ENCODE data around the gene PDE7B. TPM values are rescaled to one million over a fixed set of nuclear protein-coding genes. Genes with fewer than 3 reads are reported as not detected.

Gene PDE7B
- total and polyA plus RNA-seq, 4 donors: 0.75 to 5.2 (median 1.3) TPM

GRCh38 chr6:136181861-136182260 is 330.4 kb downstream of the PDE7B start:
- H3K4me3 ChIP-seq (ENCODE audit: low read depth in 1 of 3, low read length in 3 of 3): no peak overlapping the region

More at GRCh38 chr6:136181861-136182260, 330.4 kb downstream of the PDE7B start:
- no peak overlapping the region for H3K27ac ChIP-seq (ENCODE audit: low read depth in 1 of 2, low read length in 2 of 2)
- peaks cover 0 to 9% (median 5%) of the 10 kb centered on the region in 4 donors for H3K4me1 ChIP-seq (ENCODE audit: control insufficient read depth in 4 of 4, insufficient read depth in 4 of 4, low read length in 3 of 4)
- H3K9ac ChIP-seq (ENCODE audit: low read depth in 1 of 2, low read length in 2 of 2): no peak overlapping the region
- no peaks in the 10 kb centered on the region for H3K27me3 ChIP-seq (ENCODE audit: control insufficient read depth in 4 of 4, insufficient read depth in 4 of 4, low read length in 3 of 4)
- H3K36me3 ChIP-seq (ENCODE audit: control insufficient read depth in 4 of 4, insufficient read depth in 3 of 4, low read depth in 1 of 4, low read length in 3 of 4): no peaks in the 10 kb centered on the region
- no peaks in the 10 kb centered on the region for H3K9me3 ChIP-seq (ENCODE audit: control insufficient read depth in 4 of 4, low read length in 3 of 4)
- WGBS: 81% methylated on average over 1 of the region's 1 CpG
- TF ChIP-seq HNF4G (IDR thresholded peaks at IDR 0.05) (no peak), FOXA1 (IDR thresholded peaks at IDR 0.05) (no peak), TAF1 (conservative IDR thresholded peaks at IDR 0.05) (no peak), ZBTB33 (IDR thresholded peaks at IDR 0.05) (no peak), EGR1 (IDR thresholded peaks at IDR 0.05; ENCODE audit: low read depth in 2 of 2) (no peak), RXRA (IDR thresholded peaks at IDR 0.05) (no peak), MAX (IDR thresholded peaks at IDR 0.05) (no peak), JUND (IDR thresholded peaks at IDR 0.05) (no peak), GABPA (IDR thresholded peaks at IDR 0.05 in 1 of 2, conservative IDR thresholded peaks at IDR 0.05 in 1 of 2) (no peak), RAD21 (IDR thresholded peaks at IDR 0.05) (no peak), FOXA2 (IDR thresholded peaks at IDR 0.05) (no peak), HNF4A (conservative IDR thresholded peaks at IDR 0.05) (no peak), SP1 (IDR thresholded peaks at IDR 0.05) (no peak), YY1 (IDR thresholded peaks at IDR 0.05) (no peak), NR2F2 (IDR thresholded peaks at IDR 0.05) (no peak)
- TF ChIP-seq, protein P1, sequence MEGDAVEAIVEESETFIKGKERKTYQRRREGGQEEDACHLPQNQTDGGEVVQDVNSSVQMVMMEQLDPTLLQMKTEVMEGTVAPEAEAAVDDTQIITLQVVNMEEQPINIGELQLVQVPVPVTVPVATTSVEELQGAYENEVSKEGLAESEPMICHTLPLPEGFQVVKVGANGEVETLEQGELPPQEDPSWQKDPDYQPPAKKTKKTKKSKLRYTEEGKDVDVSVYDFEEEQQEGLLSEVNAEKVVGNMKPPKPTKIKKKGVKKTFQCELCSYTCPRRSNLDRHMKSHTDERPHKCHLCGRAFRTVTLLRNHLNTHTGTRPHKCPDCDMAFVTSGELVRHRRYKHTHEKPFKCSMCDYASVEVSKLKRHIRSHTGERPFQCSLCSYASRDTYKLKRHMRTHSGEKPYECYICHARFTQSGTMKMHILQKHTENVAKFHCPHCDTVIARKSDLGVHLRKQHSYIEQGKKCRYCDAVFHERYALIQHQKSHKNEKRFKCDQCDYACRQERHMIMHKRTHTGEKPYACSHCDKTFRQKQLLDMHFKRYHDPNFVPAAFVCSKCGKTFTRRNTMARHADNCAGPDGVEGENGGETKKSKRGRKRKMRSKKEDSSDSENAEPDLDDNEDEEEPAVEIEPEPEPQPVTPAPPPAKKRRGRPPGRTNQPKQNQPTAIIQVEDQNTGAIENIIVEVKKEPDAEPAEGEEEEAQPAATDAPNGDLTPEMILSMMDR (IDR thresholded peaks at IDR 0.05; ENCODE audit: low read depth, low read length, missing input control): no peak
- TF ChIP-seq, protein P2, sequence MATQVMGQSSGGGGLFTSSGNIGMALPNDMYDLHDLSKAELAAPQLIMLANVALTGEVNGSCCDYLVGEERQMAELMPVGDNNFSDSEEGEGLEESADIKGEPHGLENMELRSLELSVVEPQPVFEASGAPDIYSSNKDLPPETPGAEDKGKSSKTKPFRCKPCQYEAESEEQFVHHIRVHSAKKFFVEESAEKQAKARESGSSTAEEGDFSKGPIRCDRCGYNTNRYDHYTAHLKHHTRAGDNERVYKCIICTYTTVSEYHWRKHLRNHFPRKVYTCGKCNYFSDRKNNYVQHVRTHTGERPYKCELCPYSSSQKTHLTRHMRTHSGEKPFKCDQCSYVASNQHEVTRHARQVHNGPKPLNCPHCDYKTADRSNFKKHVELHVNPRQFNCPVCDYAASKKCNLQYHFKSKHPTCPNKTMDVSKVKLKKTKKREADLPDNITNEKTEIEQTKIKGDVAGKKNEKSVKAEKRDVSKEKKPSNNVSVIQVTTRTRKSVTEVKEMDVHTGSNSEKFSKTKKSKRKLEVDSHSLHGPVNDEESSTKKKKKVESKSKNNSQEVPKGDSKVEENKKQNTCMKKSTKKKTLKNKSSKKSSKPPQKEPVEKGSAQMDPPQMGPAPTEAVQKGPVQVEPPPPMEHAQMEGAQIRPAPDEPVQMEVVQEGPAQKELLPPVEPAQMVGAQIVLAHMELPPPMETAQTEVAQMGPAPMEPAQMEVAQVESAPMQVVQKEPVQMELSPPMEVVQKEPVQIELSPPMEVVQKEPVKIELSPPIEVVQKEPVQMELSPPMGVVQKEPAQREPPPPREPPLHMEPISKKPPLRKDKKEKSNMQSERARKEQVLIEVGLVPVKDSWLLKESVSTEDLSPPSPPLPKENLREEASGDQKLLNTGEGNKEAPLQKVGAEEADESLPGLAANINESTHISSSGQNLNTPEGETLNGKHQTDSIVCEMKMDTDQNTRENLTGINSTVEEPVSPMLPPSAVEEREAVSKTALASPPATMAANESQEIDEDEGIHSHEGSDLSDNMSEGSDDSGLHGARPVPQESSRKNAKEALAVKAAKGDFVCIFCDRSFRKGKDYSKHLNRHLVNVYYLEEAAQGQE (IDR thresholded peaks at IDR 0.05): no peak
- TF ChIP-seq, protein P3, sequence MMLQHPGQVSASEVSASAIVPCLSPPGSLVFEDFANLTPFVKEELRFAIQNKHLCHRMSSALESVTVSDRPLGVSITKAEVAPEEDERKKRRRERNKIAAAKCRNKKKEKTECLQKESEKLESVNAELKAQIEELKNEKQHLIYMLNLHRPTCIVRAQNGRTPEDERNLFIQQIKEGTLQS (IDR thresholded peaks at IDR 0.05): no peak
- no peak for DNase-seq (ENCODE audit: low spot score)
